HepG2 (cell line): ENCODE results near the gene TBC1D16. TPM values are rescaled to one million over a fixed set of nuclear protein-coding genes. Genes with fewer than 3 reads are reported as not detected.

Experiments used
- ATF7-NPFF ChIP-seq: sonication (generic); formaldehyde crosslinking; IDR thresholded peaks from 2 replicates; pipeline ENCODE4 v1.8.1; 2023; ENCODE audit warnings: mild to moderate bottlenecking, low read depth, missing genetic modification reagents, moderate library complexity
- GLI4 ChIP-seq: sonication (generic); formaldehyde crosslinking; IDR thresholded peaks from 2 replicates; pipeline ENCODE4 v1.5.1; 2020; ENCODE audit warnings: missing genetic modification reagents, mild to moderate bottlenecking, moderate library complexity, borderline replicate concordance
- HMG20B ChIP-seq: conservative IDR thresholded peaks from 2 replicates; pipeline ENCODE4 v1.6.1; 2016; ENCODE audit warnings: missing genetic modification reagents, missing compliant biosample characterization
- JUNB ChIP-seq: sonication (generic); formaldehyde crosslinking; IDR thresholded peaks from 2 replicates; pipeline ENCODE4 v1.8.0; 2022; ENCODE audit warnings: missing genetic modification reagents, mild to moderate bottlenecking, borderline replicate concordance
- KLF12 ChIP-seq: sonication (generic); formaldehyde crosslinking; IDR thresholded peaks from 2 replicates; pipeline ENCODE4 v1.4.0; 2020; ENCODE audit warnings: missing genetic modification reagents, borderline replicate concordance
- SNAI1 ChIP-seq: sonication (generic); formaldehyde crosslinking; IDR thresholded peaks from 2 replicates; pipeline ENCODE4 v1.5.0; 2020; ENCODE audit warnings: mild to moderate bottlenecking, missing genetic modification reagents, borderline replicate concordance
- polyA plus RNA-seq, 8 experiments: library from polyadenylated mRNA; depleted of rRNA in 3 of 8; stranded (reverse) in 7 of 8; unstranded in 1 of 8; fragments of >200 nt; fragmentation: Illumina TruSeq in 4 of 8; extraction: Trizol in 4 of 8; gene quantifications; 2 replicates each; pipeline versions ENCODE4 v1.2.1 to v1.2.3, GENCODE V29; 2011 to 2016; ENCODE audit warnings: low read depth in 4 of 8, missing spikeins in 1 of 8, mixed read lengths in 1 of 8; ENCODE audit not compliant: insufficient read depth in 1 of 8
- total RNA-seq, 5 experiments: library from RNA; depleted of rRNA; stranded (reverse); fragments of >200 nt; fragmentation: Illumina TruSeq; extraction: Trizol; gene quantifications; 2 replicates each; pipeline ENCODE4 v1.2.3, GENCODE V29; 2016; ENCODE audit warnings: low read depth in 1 of 5
- TF ChIP-seq, protein P1 (sequence below): sonication (generic); formaldehyde crosslinking; conservative IDR thresholded peaks from 2 replicates; pipeline ENCODE4 v1.4.0; 2020; ENCODE audit warnings: missing genetic modification reagents
- TF ChIP-seq, protein P2 (sequence below): sonication (generic); formaldehyde crosslinking; IDR thresholded peaks from 2 replicates; pipeline ENCODE4 v1.9.0; 2022; ENCODE audit warnings: missing genetic modification reagents, mild to moderate bottlenecking, borderline replicate concordance
- TF ChIP-seq, protein P3 (sequence below): sonication (generic); formaldehyde crosslinking; IDR thresholded peaks from 2 replicates; pipeline ENCODE4 v1.9.0; 2021; ENCODE audit warnings: missing genetic modification reagents, mild to moderate bottlenecking, borderline replicate concordance
- TF ChIP-seq, protein P4 (sequence below), 2 experiments: sonication (generic) in 1 of 2; formaldehyde crosslinking in 1 of 2; IDR thresholded peaks; 2 replicates each; pipeline versions ENCODE4 v1.4.0 to v1.6.1; 2016 to 2020; ENCODE audit warnings: borderline replicate concordance in 1 of 2, low read depth in 1 of 2, mild to moderate bottlenecking in 1 of 2, missing genetic modification reagents in 1 of 2
- TF ChIP-seq, protein P5 (sequence below): sonication (generic); formaldehyde crosslinking; IDR thresholded peaks from 2 replicates; pipeline ENCODE4 v1.5.0; 2020; ENCODE audit warnings: missing genetic modification reagents
- TF ChIP-seq, protein P6 (sequence below): sonication (generic); formaldehyde crosslinking; IDR thresholded peaks from 2 replicates; pipeline ENCODE4 v1.4.0; 2020; ENCODE audit warnings: missing genetic modification reagents

Gene TBC1D16
- total and polyA plus RNA-seq, 2 of the 13 experiments (the other 11 are each of a cell fraction or from before 2014, with no cell fraction given) = 14.9 to 24.9 TPM

DNA sequence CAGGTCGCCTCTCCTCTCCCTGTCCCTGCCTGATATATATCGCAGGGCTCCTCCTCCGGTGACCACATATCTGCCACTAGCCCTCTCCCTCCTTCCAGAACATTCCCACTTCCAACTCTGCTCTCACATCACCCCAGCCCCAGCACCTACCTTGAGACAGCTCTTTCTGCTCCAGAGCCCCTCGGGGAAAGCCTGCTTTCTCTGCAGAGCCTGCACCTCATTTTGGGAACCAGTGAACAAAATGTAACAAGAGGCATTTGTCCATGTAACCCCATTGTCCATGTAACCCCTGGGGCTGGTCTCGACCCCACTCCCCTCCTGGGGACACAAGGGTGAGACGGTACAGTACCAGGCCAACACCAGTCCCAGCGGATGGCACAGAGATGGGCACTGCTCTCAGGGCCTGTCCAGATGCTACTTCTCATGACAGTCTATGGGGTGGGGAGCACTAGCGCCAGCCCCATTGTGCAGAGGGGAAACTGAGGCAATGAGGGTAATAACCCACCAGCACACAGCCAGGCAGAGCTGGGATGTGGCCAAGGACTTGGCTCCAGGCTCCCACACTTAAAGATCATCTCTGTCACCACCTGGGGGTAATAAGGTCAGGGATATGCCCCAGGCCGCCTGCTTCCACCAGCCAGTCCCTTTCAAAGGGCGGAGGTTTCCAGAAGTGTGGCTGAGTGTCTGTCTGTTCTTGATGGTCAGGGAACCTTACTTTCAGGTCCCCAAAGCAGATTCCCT is 42.9 kb downstream of the TBC1D16 start (continued):
- TF ChIP-seq, protein P1, sequence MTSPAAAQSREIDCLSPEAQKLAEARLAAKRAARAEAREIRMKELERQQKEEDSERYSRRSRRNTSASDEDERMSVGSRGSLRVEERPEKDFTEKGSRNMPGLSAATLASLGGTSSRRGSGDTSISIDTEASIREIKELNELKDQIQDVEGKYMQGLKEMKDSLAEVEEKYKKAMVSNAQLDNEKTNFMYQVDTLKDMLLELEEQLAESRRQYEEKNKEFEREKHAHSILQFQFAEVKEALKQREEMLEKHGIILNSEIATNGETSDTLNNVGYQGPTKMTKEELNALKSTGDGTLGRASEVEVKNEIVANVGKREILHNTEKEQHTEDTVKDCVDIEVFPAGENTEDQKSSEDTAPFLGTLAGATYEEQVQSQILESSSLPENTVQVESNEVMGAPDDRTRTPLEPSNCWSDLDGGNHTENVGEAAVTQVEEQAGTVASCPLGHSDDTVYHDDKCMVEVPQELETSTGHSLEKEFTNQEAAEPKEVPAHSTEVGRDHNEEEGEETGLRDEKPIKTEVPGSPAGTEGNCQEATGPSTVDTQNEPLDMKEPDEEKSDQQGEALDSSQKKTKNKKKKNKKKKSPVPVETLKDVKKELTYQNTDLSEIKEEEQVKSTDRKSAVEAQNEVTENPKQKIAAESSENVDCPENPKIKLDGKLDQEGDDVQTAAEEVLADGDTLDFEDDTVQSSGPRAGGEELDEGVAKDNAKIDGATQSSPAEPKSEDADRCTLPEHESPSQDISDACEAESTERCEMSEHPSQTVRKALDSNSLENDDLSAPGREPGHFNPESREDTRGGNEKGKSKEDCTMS = no peak
- TF ChIP-seq JUNB (CRISPR knock-in tag) = no peak
- TF ChIP-seq, protein P2, sequence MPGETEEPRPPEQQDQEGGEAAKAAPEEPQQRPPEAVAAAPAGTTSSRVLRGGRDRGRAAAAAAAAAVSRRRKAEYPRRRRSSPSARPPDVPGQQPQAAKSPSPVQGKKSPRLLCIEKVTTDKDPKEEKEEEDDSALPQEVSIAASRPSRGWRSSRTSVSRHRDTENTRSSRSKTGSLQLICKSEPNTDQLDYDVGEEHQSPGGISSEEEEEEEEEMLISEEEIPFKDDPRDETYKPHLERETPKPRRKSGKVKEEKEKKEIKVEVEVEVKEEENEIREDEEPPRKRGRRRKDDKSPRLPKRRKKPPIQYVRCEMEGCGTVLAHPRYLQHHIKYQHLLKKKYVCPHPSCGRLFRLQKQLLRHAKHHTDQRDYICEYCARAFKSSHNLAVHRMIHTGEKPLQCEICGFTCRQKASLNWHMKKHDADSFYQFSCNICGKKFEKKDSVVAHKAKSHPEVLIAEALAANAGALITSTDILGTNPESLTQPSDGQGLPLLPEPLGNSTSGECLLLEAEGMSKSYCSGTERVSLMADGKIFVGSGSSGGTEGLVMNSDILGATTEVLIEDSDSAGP (CRISPR knock-in tag) = no peak; the same call in 1 of the 2 replicates
- TF ChIP-seq KLF12 (CRISPR knock-in tag) = no peak
- TF ChIP-seq GLI4 (CRISPR knock-in tag) = no peak
- TF ChIP-seq, protein P3, sequence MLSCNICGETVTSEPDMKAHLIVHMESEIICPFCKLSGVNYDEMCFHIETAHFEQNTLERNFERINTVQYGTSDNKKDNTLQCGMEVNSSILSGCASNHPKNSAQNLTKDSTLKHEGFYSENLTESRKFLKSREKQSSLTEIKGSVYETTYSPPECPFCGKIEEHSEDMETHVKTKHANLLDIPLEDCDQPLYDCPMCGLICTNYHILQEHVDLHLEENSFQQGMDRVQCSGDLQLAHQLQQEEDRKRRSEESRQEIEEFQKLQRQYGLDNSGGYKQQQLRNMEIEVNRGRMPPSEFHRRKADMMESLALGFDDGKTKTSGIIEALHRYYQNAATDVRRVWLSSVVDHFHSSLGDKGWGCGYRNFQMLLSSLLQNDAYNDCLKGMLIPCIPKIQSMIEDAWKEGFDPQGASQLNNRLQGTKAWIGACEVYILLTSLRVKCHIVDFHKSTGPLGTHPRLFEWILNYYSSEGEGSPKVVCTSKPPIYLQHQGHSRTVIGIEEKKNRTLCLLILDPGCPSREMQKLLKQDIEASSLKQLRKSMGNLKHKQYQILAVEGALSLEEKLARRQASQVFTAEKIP (CRISPR knock-in tag) = no peak
- TF ChIP-seq, protein P4, sequence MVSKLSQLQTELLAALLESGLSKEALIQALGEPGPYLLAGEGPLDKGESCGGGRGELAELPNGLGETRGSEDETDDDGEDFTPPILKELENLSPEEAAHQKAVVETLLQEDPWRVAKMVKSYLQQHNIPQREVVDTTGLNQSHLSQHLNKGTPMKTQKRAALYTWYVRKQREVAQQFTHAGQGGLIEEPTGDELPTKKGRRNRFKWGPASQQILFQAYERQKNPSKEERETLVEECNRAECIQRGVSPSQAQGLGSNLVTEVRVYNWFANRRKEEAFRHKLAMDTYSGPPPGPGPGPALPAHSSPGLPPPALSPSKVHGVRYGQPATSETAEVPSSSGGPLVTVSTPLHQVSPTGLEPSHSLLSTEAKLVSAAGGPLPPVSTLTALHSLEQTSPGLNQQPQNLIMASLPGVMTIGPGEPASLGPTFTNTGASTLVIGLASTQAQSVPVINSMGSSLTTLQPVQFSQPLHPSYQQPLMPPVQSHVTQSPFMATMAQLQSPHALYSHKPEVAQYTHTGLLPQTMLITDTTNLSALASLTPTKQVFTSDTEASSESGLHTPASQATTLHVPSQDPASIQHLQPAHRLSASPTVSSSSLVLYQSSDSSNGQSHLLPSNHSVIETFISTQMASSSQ (IDR thresholded peaks at IDR 0.05; ENCODE audit: low read depth) = no peak
- TF ChIP-seq, protein P4 (CRISPR knock-in tag; IDR thresholded peaks at IDR 0.05; ENCODE audit: borderline replicate concordance) = peak; percentile 3; the same call in 1 of the 2 replicates
- TF ChIP-seq ATF7-NPFF (CRISPR knock-in tag) = no peak
- TF ChIP-seq HMG20B (CRISPR knock-in tag) = no peak
- TF ChIP-seq SNAI1 (CRISPR knock-in tag) = no peak; the same call in 1 of the 2 replicates
- TF ChIP-seq, protein P5, sequence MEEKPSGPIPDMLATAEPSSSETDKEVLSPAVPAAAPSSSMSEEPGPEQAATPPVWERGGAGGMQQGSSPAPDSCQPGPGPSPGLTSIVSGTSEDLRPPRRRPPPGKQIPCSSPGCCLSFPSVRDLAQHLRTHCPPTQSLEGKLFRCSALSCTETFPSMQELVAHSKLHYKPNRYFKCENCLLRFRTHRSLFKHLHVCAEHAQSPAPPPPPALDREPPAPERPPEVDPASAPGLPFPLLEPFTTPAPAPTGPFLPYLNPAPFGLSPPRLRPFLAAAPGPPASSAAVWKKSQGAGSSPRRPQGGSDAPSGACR (CRISPR knock-in tag) = no peak
- TF ChIP-seq, protein P6, sequence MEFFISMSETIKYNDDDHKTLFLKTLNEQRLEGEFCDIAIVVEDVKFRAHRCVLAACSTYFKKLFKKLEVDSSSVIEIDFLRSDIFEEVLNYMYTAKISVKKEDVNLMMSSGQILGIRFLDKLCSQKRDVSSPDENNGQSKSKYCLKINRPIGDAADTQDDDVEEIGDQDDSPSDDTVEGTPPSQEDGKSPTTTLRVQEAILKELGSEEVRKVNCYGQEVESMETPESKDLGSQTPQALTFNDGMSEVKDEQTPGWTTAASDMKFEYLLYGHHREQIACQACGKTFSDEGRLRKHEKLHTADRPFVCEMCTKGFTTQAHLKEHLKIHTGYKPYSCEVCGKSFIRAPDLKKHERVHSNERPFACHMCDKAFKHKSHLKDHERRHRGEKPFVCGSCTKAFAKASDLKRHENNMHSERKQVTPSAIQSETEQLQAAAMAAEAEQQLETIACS = no peak
